ENCODE measurements around the gene ATG9A.
A peak's percentile ranks its signal among the peaks of the same experiment; 100 is the strongest.

ATG9A gene

GRCh38 chr2:219254590-219255201 lies 25.3 kb upstream of the ATG9A start (continued):
- no peak for TF ChIP-seq CTCF (tag by site-specific recombination; IDR thresholded peaks at IDR 0.05)
- TF ChIP-seq ZNF548 (tag by site-specific recombination; IDR thresholded peaks at IDR 0.05) = no peak
- no peak for TF ChIP-seq ZNF549 (tag by site-specific recombination; IDR thresholded peaks at IDR 0.05)
- TF ChIP-seq GLIS1 (tag by site-specific recombination; IDR thresholded peaks at IDR 0.05) = no peak
- TF ChIP-seq PRDM1 (tag by site-specific recombination; IDR thresholded peaks at IDR 0.05) = peak; percentile 86
- peak; percentile 39; the same call in 1 of the 2 replicates for TF ChIP-seq PRDM10 (tag by site-specific recombination; IDR thresholded peaks at IDR 0.05)
- peak; percentile 80; the same call in 1 of the 2 replicates for TF ChIP-seq ZIC2 (tag by site-specific recombination; IDR thresholded peaks at IDR 0.05)
- peak; percentile 40; the same call in 1 of the 2 replicates for TF ChIP-seq ATF2 (tag by site-specific recombination; IDR thresholded peaks at IDR 0.05; ENCODE audit: low read depth)
- TF ChIP-seq ZNF629 (tag by site-specific recombination; IDR thresholded peaks at IDR 0.05) = peak; percentile 43
- 0 out of 2 replicates have a peak, but pooled peaks have one; percentile 1 for TF ChIP-seq ZBTB20 (tag by site-specific recombination; IDR thresholded peaks at IDR 0.05)
- no peak for TF ChIP-seq ZFP37 (tag by site-specific recombination; IDR thresholded peaks at IDR 0.05)

- ChIA-PET POLR2A (interaction anchor here (0.6 to 3.2 kb wide), 8 partner anchors 9 to 1269 kb away, joined by 3 to 17 read pairs (median 4); partner anchors contain the start of genes GLB1L and STK16), CTCF (interaction anchor here (0.5 to 3.6 kb wide), 7 partner anchors 13 to 132 kb away, joined by 3 to 22 read pairs (median 4); no protein-coding TSS in a partner anchor)
- Histone ChIP-seq H3K9me3 (ENCODE audit: control insufficient read depth, insufficient read depth, low read depth, low read length) (no peaks in the 10 kb centered on the region), H3K4me1 (ENCODE audit: control insufficient read depth, insufficient read depth, low read length) (peaks cover 4% of the 10 kb centered on the region; the same call in 1 of the 2 replicates), H3K36me3 (ENCODE audit: control insufficient read depth in 2 of 2, insufficient read depth in 1 of 2, low read length in 2 of 2) (peaks cover 0 to 8% of the 10 kb centered on the region in 2 experiments; a peak in 1 of 3 replicates), H3K27ac (ENCODE audit: extremely low read depth, low read depth, low read length) (no peak within 1 kb of the TSS), H3K4me3 (ENCODE audit: low read depth, low read length) (peak within 1 kb of the TSS; percentile 55)
- TF ChIP-seq CTCF (tag by site-specific recombination; IDR thresholded peaks at IDR 0.05) (0 out of 2 replicates have a peak, but pooled peaks have one; percentile 6), ZNF416 (tag by site-specific recombination; IDR thresholded peaks at IDR 0.05) (no peak), ZBTB44 (tag by site-specific recombination; IDR thresholded peaks at IDR 0.05) (no peak), ZNF248 (tag by site-specific recombination; IDR thresholded peaks at IDR 0.05) (no peak), ZNF335 (tag by site-specific recombination; conservative IDR thresholded peaks at IDR 0.05) (peak; percentile 90), HOXA7 (CRISPR knock-in tag; IDR thresholded peaks at IDR 0.05; ENCODE audit: borderline replicate concordance) (no peak), GFI1B (tag by site-specific recombination; IDR thresholded peaks at IDR 0.05) (no peak), ZNF266 (tag by site-specific recombination; IDR thresholded peaks at IDR 0.05; ENCODE audit: low read depth) (no peak), HIC1 (tag by site-specific recombination; IDR thresholded peaks at IDR 0.05) (0 out of 2 replicates have a peak, but pooled peaks have one; percentile 9), ZNF580 (tag by site-specific recombination; IDR thresholded peaks at IDR 0.05) (no peak)
These were observed 24.5 kb upstream of the ATG9A start, which contains the start of gene TUBA4A for GRCh38 chr2:219253753-219254589. TSS of gene TUBA4A (minus strand) at chr2:219253918. CDS start at chr2:219253858, 60 bp downstream.

Measured in HEK293 (cell line).